ENCODE results near the gene SEBOX.

Gene SEBOX

GRCh38 chr17:28341516-28341915, 23.5 kb downstream of the SEBOX start:
- Histone ChIP-seq H3K9me3 (ENCODE audit: control insufficient read depth, insufficient read depth, low read depth, low read length) (no peaks in the 10 kb centered on the region), H3K4me3 (ENCODE audit: low read depth, low read length) (no peak overlapping the region), H3K27ac (ENCODE audit: extremely low read depth, low read depth, low read length) (no peak overlapping the region), H3K36me3 (ENCODE audit: control insufficient read depth in 2 of 2, insufficient read depth in 1 of 2, low read length in 2 of 2) (peaks cover 9 to 75% of the 10 kb centered on the region in 2 experiments; a peak in 1 of 3 replicates), H3K4me1 (ENCODE audit: control insufficient read depth, insufficient read depth, low read length) (peaks cover 4% of the 10 kb centered on the region)
- TF ChIP-seq ZNF785 (tag by site-specific recombination; IDR thresholded peaks at IDR 0.05) (no peak), ZNF211 (tag by site-specific recombination; IDR thresholded peaks at IDR 0.05; ENCODE audit: low read depth) (no peak), ZNF394 (tag by site-specific recombination; IDR thresholded peaks at IDR 0.05; ENCODE audit: borderline replicate concordance) (no peak), KLF17 (tag by site-specific recombination; IDR thresholded peaks at IDR 0.05) (no peak), GLI4 (tag by site-specific recombination; IDR thresholded peaks at IDR 0.05) (no peak), ZNF138 (tag by site-specific recombination; IDR thresholded peaks at IDR 0.05; ENCODE audit: borderline replicate concordance) (no peak), ATF2 (tag by site-specific recombination; IDR thresholded peaks at IDR 0.05; ENCODE audit: low read depth) (no peak), ZNF280D (tag by site-specific recombination; IDR thresholded peaks at IDR 0.05) (no peak), ZNF830 (tag by site-specific recombination; IDR thresholded peaks at IDR 0.05; ENCODE audit: low read depth) (no peak), ZNF335 (tag by site-specific recombination; conservative IDR thresholded peaks at IDR 0.05) (no peak), ZNF707 (tag by site-specific recombination; IDR thresholded peaks at IDR 0.05) (no peak), ZNF529 (tag by site-specific recombination; IDR thresholded peaks at IDR 0.05; ENCODE audit: insufficient replicate concordance) (no peak), TRIM28 (IDR thresholded peaks at IDR 0.05; ENCODE audit: borderline replicate concordance, low read length) (no peak), HOXA7 (CRISPR knock-in tag; IDR thresholded peaks at IDR 0.05; ENCODE audit: borderline replicate concordance) (no peak), ZNF544 (tag by site-specific recombination; IDR thresholded peaks at IDR 0.05) (no peak), ZNF654 (tag by site-specific recombination; IDR thresholded peaks at IDR 0.05; ENCODE audit: low read depth) (no peak), ZNF76 (tag by site-specific recombination; IDR thresholded peaks at IDR 0.05; ENCODE audit: borderline replicate concordance, low read depth) (no peak)
- TF ChIP-seq, protein P1, sequence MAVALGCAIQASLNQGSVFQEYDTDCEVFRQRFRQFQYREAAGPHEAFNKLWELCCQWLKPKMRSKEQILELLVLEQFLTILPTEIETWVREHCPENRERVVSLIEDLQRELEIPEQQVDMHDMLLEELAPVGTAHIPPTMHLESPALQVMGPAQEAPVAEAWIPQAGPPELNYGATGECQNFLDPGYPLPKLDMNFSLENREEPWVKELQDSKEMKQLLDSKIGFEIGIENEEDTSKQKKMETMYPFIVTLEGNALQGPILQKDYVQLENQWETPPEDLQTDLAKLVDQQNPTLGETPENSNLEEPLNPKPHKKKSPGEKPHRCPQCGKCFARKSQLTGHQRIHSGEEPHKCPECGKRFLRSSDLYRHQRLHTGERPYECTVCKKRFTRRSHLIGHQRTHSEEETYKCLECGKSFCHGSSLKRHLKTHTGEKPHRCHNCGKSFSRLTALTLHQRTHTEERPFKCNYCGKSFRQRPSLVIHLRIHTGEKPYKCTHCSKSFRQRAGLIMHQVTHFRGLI (tag by site-specific recombination; IDR thresholded peaks at IDR 0.05) = no peak
- ChIA-PET POLR2A (interaction anchor here (1.0 kb wide), 1 partner anchor 10 kb away, joined by 3 read pairs; no protein-coding TSS in a partner anchor), CTCF (no interaction called here)

DNA sequence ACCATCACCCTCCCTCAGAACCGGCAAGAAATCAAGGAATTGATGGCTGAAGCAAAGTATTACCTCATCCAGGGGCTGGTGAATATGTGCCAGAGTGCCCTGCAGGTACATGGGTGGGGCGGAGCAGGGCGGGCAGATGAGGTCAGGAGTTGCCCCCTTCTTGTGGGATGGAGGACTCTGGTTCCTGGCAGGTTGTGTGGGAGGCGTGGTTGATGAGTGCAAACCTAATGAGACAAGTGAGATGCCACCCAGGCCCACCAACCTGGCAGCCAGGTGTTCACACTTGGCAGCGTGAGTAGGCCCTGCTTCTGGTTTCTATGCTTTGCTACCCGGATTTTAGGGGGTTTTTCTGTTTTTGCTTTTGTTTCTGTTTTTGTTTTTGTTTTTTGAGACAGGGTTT, 24.6 kb downstream of the SEBOX start:
- H3K4me1 ChIP-seq (ENCODE audit: control insufficient read depth, insufficient read depth, low read length) = peaks cover 6% of the 10 kb centered on the region
- POLR2A ChIA-PET = interaction anchor here (0.7 kb wide), 1 partner anchor 16 kb away, joined by 3 read pairs; no protein-coding TSS in a partner anchor
- CTCF ChIA-PET = interaction anchor here (0.6 kb wide), 1 partner anchor 89 kb away, joined by 5 read pairs; no protein-coding TSS in a partner anchor
- H3K36me3 ChIP-seq (ENCODE audit: control insufficient read depth in 2 of 2, insufficient read depth in 1 of 2, low read length in 2 of 2) = peaks cover 5 to 64% of the 10 kb centered on the region in 2 experiments; a peak in 1 of 3 replicates
- no peak overlapping the region for H3K27ac ChIP-seq (ENCODE audit: extremely low read depth, low read depth, low read length)
- no peaks in the 10 kb centered on the region for H3K9me3 ChIP-seq (ENCODE audit: control insufficient read depth, insufficient read depth, low read depth, low read length)
- TF ChIP-seq KLF17 (tag by site-specific recombination; IDR thresholded peaks at IDR 0.05) (no peak), KLF1 (tag by site-specific recombination; IDR thresholded peaks at IDR 0.05) (0 out of 2 replicates have a peak, but pooled peaks have one; percentile 20), ZNF518A (tag by site-specific recombination; conservative IDR thresholded peaks at IDR 0.05; ENCODE audit: low read depth) (no peak), EGR2 (tag by site-specific recombination; IDR thresholded peaks at IDR 0.05; ENCODE audit: low read depth) (peak; percentile 33; the same call in 1 of the 2 replicates)
- no peak overlapping the region for H3K4me3 ChIP-seq (ENCODE audit: low read depth, low read length)

All from HEK293 (cell line).